ENCODE data around the gene LPP.

LPP gene, protein sequence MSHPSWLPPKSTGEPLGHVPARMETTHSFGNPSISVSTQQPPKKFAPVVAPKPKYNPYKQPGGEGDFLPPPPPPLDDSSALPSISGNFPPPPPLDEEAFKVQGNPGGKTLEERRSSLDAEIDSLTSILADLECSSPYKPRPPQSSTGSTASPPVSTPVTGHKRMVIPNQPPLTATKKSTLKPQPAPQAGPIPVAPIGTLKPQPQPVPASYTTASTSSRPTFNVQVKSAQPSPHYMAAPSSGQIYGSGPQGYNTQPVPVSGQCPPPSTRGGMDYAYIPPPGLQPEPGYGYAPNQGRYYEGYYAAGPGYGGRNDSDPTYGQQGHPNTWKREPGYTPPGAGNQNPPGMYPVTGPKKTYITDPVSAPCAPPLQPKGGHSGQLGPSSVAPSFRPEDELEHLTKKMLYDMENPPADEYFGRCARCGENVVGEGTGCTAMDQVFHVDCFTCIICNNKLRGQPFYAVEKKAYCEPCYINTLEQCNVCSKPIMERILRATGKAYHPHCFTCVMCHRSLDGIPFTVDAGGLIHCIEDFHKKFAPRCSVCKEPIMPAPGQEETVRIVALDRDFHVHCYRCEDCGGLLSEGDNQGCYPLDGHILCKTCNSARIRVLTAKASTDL

DNA sequence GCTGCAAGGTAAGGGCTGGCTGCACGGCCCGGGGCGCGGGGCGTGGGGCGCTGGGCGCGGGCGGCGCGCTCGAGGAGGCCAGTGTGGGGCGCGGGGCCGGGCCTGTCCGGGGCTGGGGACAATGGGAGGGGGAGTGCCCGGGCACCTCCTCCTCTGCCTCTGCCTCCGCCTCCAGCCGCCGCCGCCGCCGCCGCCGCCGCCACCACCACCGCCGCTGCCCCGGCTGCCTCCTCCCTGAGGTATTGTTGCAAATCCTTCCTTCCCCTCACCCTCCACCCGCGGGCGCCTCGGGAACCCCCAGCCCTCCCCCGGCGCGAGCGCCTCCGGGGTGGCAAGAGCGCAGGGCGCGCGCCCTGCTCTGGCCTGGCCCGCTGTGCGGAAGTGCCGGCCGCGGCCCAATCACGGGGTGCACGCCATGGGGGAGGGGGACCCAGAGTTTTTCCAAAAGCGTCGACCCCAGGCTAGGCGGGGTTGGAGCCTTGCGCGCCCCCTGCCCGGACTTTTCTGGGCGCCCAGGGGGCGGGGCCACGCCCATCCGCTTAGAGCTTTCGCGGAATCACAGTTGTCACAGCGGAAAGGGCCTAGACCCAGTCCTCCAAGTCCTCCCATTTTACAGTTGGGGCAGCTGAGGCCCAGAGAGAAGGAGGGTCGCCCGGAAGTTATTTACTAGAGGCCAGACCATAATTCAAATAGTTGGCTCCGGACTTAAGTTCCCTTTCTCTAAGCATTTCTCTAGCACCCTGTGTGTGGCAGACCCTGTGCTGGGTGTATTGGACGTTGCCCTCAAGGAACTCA, at the start of gene LPP:
Gene LPP, plus strand, starts transcription at position 144 of the 795 bp plus-strand sequence. CDS start 251,964 bp downstream, outside the sequence.
- TF ChIP-seq ZFX (IDR thresholded peaks at IDR 0.05; ENCODE audit: borderline replicate concordance), result no peak
- TF ChIP-seq, protein P1, sequence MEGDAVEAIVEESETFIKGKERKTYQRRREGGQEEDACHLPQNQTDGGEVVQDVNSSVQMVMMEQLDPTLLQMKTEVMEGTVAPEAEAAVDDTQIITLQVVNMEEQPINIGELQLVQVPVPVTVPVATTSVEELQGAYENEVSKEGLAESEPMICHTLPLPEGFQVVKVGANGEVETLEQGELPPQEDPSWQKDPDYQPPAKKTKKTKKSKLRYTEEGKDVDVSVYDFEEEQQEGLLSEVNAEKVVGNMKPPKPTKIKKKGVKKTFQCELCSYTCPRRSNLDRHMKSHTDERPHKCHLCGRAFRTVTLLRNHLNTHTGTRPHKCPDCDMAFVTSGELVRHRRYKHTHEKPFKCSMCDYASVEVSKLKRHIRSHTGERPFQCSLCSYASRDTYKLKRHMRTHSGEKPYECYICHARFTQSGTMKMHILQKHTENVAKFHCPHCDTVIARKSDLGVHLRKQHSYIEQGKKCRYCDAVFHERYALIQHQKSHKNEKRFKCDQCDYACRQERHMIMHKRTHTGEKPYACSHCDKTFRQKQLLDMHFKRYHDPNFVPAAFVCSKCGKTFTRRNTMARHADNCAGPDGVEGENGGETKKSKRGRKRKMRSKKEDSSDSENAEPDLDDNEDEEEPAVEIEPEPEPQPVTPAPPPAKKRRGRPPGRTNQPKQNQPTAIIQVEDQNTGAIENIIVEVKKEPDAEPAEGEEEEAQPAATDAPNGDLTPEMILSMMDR (IDR thresholded peaks at IDR 0.05), result no peak
- peak within 1 kb of the TSS; percentile 82 for H3K27ac ChIP-seq

DNA sequence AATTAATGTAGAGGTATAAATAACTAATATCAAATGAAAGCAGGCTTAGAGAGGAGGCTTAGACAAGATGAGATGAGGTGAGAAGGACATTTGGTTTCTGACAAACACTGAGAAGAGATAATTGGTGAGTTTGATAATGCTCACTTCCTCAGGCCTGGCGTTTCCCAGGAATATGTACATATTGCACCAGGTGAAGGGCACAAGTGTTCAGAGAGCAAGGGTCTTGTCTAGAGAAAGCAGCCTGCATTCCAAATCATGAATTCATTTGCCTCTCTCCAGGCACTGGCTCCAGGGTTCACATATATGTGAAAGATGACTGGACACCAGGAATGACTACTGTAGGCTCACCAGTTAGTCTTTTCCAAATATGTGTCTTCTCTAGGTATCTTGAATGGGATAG, 48.0 kb upstream of the LPP start:
- TF ChIP-seq, protein P1 (IDR thresholded peaks at IDR 0.05), result no peak
- no peak for TF ChIP-seq ZFX (IDR thresholded peaks at IDR 0.05; ENCODE audit: borderline replicate concordance)
- no peak overlapping the region for H3K27ac ChIP-seq

DNA sequence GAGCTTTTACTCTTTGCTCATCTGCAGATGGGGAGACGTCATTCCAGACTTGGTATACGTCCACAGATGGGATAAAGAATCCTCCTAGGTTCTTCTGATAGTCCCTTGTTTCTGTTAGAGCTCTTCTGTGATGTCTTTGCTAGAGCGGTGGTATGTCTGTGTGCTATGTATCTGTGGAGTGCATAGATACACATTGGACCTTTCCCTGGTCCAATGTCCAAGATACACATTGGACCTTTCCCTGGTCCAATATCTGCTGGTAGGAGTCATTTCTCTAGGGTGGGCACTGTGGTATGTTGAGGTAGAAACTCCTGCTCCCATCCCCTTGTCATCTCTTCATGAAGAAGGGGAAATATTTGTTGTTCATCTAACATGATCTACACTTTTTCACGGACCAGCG, 47.5 kb upstream of the LPP start:
- H3K27ac ChIP-seq, result no peak overlapping the region
- no peak for TF ChIP-seq ZFX (IDR thresholded peaks at IDR 0.05; ENCODE audit: borderline replicate concordance)
- TF ChIP-seq, protein P1 (IDR thresholded peaks at IDR 0.05), result no peak

DNA sequence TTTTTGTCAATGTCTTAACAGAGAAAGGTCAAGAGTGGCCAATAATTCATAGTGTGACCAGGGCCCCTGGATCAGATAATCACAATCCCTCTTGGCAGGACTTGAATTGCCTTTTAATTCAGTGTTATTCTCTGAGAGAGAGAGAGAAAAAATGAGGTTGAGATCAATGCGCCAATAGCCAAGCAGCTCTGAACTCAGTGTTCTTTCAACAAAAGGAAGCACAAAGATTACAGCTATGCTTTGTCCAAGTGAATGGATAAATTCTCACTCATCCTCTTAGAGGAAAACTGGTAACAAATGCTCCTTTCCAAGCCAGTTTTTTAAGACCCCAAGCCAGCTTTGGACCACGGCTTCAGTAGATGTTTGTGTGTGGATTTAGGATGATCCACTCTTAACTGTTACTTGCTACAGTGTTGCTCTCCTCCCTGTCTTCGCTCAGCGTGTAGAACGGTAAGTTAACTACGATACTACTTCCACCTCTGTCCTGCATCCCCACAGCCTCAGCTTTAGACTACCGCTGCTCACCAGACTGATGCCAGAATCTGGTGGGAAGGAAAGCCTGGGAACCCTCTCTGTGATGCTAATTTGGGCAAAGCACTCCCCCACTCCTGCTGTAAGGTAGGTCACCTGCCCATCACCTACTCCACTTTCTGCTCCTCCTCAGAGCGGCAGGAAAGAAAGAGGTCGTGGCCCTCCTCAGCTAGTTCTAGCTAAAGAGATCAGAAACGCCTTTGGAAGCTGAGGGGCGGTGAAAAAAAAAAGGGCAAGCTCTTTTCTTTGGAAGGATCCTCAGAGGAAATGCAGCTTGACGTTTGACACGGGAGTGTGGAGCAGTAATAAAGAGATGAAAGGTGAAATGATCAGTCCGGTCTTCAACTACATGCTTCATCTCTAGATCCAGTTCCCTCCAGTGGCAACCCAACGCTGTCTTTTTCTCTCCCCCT, 46.8 kb upstream of the LPP start:
- TF ChIP-seq, protein P1 (IDR thresholded peaks at IDR 0.05), result no peak
- no peak for TF ChIP-seq ZFX (IDR thresholded peaks at IDR 0.05; ENCODE audit: borderline replicate concordance)

DNA sequence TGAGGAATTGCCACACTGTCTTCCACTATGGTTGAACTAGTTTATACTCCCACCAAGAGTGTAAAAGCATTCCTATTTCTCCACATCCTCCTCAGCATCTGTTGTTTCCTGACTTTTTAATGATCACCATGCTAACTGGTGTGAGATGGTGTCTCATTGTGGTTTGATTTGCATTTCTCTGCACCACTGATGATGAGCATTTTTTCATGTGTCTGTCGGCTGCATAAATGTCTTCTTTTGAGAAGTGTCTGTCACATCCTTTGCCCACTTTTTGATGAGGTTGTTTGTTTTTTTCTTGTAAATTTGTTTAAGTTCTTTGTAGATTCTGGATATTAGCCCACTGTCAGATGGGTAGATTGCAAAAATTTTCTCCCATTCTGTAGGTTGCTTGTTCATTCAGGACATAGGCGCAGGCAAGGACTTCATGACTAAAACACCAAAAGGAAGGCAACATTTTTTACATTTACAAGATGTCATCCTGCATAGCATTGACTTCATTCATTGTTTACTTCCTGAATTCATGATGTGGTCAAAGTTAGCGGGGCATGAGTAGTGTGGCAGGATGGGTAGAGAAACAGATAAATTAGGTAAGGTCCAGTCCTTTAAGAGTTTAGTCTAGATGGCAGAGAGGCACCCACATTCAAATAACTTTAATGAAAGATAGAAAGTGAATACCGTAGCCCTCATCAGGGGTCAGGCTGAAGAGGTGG, 45.1 kb upstream of the LPP start:
- no peak for TF ChIP-seq ZFX (IDR thresholded peaks at IDR 0.05; ENCODE audit: borderline replicate concordance)
- TF ChIP-seq, protein P1 (IDR thresholded peaks at IDR 0.05), result no peak
- no peak overlapping the region for H3K27ac ChIP-seq

More for the DNA sequence above, 46.8 kb upstream of the LPP start:
- no peak overlapping the region for H3K27ac ChIP-seq

DNA sequence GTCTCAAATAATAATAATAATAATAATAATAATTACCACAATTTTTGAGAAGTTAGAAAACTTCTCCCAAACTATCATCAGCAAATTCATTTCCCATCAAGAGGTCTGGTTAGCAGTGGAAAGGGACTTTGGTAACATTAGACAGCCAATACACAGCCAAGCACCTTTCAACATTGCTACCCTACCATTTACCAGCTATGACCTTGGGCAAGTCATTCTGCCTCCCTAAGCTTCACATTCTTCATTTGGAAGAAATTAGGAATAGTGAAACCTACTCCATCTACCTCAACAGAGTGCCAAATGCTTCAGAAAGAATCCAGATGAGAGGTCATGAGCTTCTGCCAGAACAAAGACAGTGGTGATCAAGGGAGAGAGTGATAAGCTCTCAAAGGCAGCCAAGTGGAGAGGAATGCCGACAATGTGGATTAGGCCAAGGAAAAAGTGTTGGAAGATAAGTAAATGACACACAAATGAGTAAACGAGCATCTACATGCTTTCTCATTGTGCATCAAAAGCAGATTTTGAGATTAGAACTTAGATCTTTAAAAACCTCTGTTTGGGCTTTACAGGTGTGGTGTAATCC, 42.9 kb upstream of the LPP start:
- H3K27ac ChIP-seq, result no peak overlapping the region
- TF ChIP-seq ZFX (IDR thresholded peaks at IDR 0.05; ENCODE audit: borderline replicate concordance), result no peak
- TF ChIP-seq, protein P1 (IDR thresholded peaks at IDR 0.05), result no peak

Data from 22Rv1 (cell line).